ENCODE results near the gene SF3A1. TPM values are rescaled to one million over a fixed set of nuclear protein-coding genes. Genes with fewer than 3 reads are reported as not detected.
A peak's percentile ranks its signal among the peaks of the same experiment; 100 is the strongest.

The SF3A1 gene
- total and polyA plus RNA-seq, 4 donors, result 25.2 to 140 (median 94.5) TPM

- H3K27me3 ChIP-seq (ENCODE audit: control insufficient read depth, insufficient read depth, low read length), result no peaks in the 10 kb centered on the region
- WGBS (ENCODE audit: insufficient coverage), result 80% methylated on average over 8 of the region's 9 CpGs
- peak overlapping the region; percentile 25 for H3K27ac ChIP-seq (ENCODE audit: low read depth, low read length)
- peaks cover 35% of the 10 kb centered on the region for H3K4me1 ChIP-seq (ENCODE audit: control insufficient read depth, insufficient read depth, low read length)
- peaks cover 55% of the 10 kb centered on the region for H3K36me3 ChIP-seq (ENCODE audit: control insufficient read depth, insufficient read depth, low read length)
- DNase-seq (ENCODE audit: low read depth in 4 of 6, low spot score in 6 of 6), result no peak
- H3K9me3 ChIP-seq (ENCODE audit: control insufficient read depth, insufficient read depth, low read length), result no peaks in the 10 kb centered on the region
- H3K4me3 ChIP-seq (ENCODE audit: low read depth, low read length), result no peak overlapping the region
These were observed 54.5 kb downstream of the SF3A1 start for GRCh38 chr22:30301995-30302809.

- 95% methylated on average over 13 of the region's 13 CpGs for WGBS (ENCODE audit: insufficient coverage)
- no peak overlapping the region for H3K27ac ChIP-seq (ENCODE audit: low read depth, low read length)
- peaks cover 81% of the 10 kb centered on the region for H3K36me3 ChIP-seq (ENCODE audit: control insufficient read depth, insufficient read depth, low read length)
- DNase-seq (ENCODE audit: low read depth in 4 of 6, low spot score in 6 of 6), result no peak
- no peak overlapping the region for H3K4me3 ChIP-seq (ENCODE audit: low read depth, low read length)
- H3K27me3 ChIP-seq (ENCODE audit: control insufficient read depth, insufficient read depth, low read length), result no peaks in the 10 kb centered on the region
- H3K9me3 ChIP-seq (ENCODE audit: control insufficient read depth, insufficient read depth, low read length), result no peaks in the 10 kb centered on the region
- peaks cover 18% of the 10 kb centered on the region for H3K4me1 ChIP-seq (ENCODE audit: control insufficient read depth, insufficient read depth, low read length)
These were observed 57.4 kb downstream of the SF3A1 start for GRCh38 chr22:30299322-30299721.

GRCh38 chr22:30297991-30298701 lies 58.5 kb downstream of the SF3A1 start:
- 91% methylated on average over 5 of the region's 9 CpGs for WGBS (ENCODE audit: insufficient coverage)
- no peak overlapping the region for H3K27ac ChIP-seq (ENCODE audit: low read depth, low read length)
- H3K27me3 ChIP-seq (ENCODE audit: control insufficient read depth, insufficient read depth, low read length), result no peaks in the 10 kb centered on the region
- H3K9me3 ChIP-seq (ENCODE audit: control insufficient read depth, insufficient read depth, low read length), result no peaks in the 10 kb centered on the region
- peaks cover 90% of the 10 kb centered on the region for H3K36me3 ChIP-seq (ENCODE audit: control insufficient read depth, insufficient read depth, low read length)
- no peak for DNase-seq (ENCODE audit: low read depth in 4 of 6, low spot score in 6 of 6)
- no peak overlapping the region for H3K4me3 ChIP-seq (ENCODE audit: low read depth, low read length)
- H3K4me1 ChIP-seq (ENCODE audit: control insufficient read depth, insufficient read depth, low read length), result peaks cover 20% of the 10 kb centered on the region

DNA sequence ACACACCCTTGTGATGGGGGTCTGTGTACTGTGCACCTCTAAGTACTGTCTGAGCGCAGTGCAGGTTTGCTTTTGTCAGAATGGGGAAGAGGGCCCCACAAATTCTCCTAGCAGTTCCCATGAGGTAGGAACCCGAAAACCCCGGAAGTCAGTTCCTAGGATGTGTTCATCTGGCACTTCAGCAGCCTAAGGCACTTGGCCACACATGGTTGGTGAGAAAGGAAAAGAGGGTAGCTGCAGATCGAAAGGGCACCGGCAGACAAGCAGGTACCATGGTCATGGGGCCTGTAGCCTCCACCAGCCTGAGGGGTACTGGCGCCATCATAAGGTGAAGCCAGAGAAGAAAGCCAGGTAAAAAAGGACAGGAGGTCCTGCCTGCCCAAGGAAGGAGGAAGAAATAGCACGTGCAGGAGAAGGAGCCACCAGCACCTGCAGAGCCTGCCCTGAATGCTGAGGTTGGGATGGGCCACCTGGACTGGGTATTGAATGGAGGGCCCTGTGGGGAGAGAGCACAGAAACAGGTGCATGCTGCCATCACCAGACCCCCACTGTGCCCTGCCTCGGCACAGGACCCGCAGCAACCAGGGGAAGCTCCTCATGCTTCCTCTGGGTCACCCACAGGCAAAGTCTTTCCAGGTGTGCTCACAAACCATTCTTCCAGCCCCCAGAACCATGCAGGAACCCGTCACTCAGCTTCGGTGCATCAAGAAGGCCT lies 59.3 kb downstream of the SF3A1 start:
- WGBS (ENCODE audit: insufficient coverage), result 92% methylated on average over 9 of the region's 11 CpGs
- peaks cover 91% of the 10 kb centered on the region for H3K36me3 ChIP-seq (ENCODE audit: control insufficient read depth, insufficient read depth, low read length)

DNA sequence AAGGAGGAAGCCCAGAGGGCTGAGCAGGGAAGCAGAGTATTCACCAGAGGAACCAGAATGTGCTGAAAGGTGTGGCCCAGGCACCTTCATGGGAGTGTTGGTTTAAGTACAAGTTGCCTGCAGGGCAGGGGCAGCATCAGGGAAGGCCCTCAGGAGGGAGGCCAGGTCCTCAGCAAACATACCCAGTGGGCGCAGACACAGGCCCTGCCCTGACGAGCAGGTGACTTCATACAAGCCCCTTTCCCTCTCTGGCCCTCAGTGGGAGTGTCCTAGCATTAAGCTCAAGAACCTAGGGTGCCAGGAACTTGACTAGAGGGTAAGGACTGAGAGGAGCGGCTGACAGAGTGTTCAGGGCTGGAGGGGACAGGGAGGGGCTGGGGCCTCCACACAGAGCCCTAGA lies 59.9 kb downstream of the SF3A1 start:
- Histone ChIP-seq H3K9me3 (ENCODE audit: control insufficient read depth, insufficient read depth, low read length) (no peaks in the 10 kb centered on the region), H3K36me3 (ENCODE audit: control insufficient read depth, insufficient read depth, low read length) (peaks cover 91% of the 10 kb centered on the region), H3K4me3 (ENCODE audit: low read depth, low read length) (no peak overlapping the region), H3K4me1 (ENCODE audit: control insufficient read depth, insufficient read depth, low read length) (peaks cover 15% of the 10 kb centered on the region), H3K27me3 (ENCODE audit: control insufficient read depth, insufficient read depth, low read length) (no peaks in the 10 kb centered on the region), H3K27ac (ENCODE audit: low read depth, low read length) (no peak overlapping the region)
- no peak for DNase-seq (ENCODE audit: low read depth in 4 of 6, low spot score in 6 of 6)
- WGBS (ENCODE audit: insufficient coverage), result 86% methylated on average over 1 of the region's 3 CpGs

More for the DNA sequence above, 59.3 kb downstream of the SF3A1 start:
- Histone ChIP-seq H3K4me3 (ENCODE audit: low read depth, low read length) (no peak overlapping the region), H3K27ac (ENCODE audit: low read depth, low read length) (no peak overlapping the region), H3K4me1 (ENCODE audit: control insufficient read depth, insufficient read depth, low read length) (peaks cover 18% of the 10 kb centered on the region), H3K9me3 (ENCODE audit: control insufficient read depth, insufficient read depth, low read length) (no peaks in the 10 kb centered on the region), H3K27me3 (ENCODE audit: control insufficient read depth, insufficient read depth, low read length) (no peaks in the 10 kb centered on the region)
- no peak for DNase-seq (ENCODE audit: low read depth in 4 of 6, low spot score in 6 of 6)

- no peak for DNase-seq (ENCODE audit: low read depth in 4 of 6, low spot score in 6 of 6)
- no peaks in the 10 kb centered on the region for H3K9me3 ChIP-seq (ENCODE audit: control insufficient read depth, insufficient read depth, low read length)
- H3K4me3 ChIP-seq (ENCODE audit: low read depth, low read length), result no peak overlapping the region
- no peaks in the 10 kb centered on the region for H3K27me3 ChIP-seq (ENCODE audit: control insufficient read depth, insufficient read depth, low read length)
- H3K4me1 ChIP-seq (ENCODE audit: control insufficient read depth, insufficient read depth, low read length), result peaks cover 15% of the 10 kb centered on the region
- WGBS (ENCODE audit: insufficient coverage), result 89% methylated on average over 3 of the region's 4 CpGs
- no peak overlapping the region for H3K27ac ChIP-seq (ENCODE audit: low read depth, low read length)
- H3K36me3 ChIP-seq (ENCODE audit: control insufficient read depth, insufficient read depth, low read length), result peaks cover 93% of the 10 kb centered on the region
These were observed 60.4 kb downstream of the SF3A1 start for GRCh38 chr22:30296324-30296723.

- Histone ChIP-seq H3K27ac (ENCODE audit: low read depth, low read length) (no peak overlapping the region), H3K4me1 (ENCODE audit: control insufficient read depth, insufficient read depth, low read length) (peaks cover 19% of the 10 kb centered on the region), H3K9me3 (ENCODE audit: control insufficient read depth, insufficient read depth, low read length) (no peaks in the 10 kb centered on the region), H3K36me3 (ENCODE audit: control insufficient read depth, insufficient read depth, low read length) (peaks cover 93% of the 10 kb centered on the region), H3K4me3 (ENCODE audit: low read depth, low read length) (no peak overlapping the region), H3K27me3 (ENCODE audit: control insufficient read depth, insufficient read depth, low read length) (no peaks in the 10 kb centered on the region)
- WGBS (ENCODE audit: insufficient coverage), result 67% methylated on average over 7 of the region's 7 CpGs
- DNase-seq (ENCODE audit: low read depth in 4 of 6, low spot score in 6 of 6), result no peak
These were observed 61.1 kb downstream of the SF3A1 start for GRCh38 chr22:30295576-30295975.

DNA sequence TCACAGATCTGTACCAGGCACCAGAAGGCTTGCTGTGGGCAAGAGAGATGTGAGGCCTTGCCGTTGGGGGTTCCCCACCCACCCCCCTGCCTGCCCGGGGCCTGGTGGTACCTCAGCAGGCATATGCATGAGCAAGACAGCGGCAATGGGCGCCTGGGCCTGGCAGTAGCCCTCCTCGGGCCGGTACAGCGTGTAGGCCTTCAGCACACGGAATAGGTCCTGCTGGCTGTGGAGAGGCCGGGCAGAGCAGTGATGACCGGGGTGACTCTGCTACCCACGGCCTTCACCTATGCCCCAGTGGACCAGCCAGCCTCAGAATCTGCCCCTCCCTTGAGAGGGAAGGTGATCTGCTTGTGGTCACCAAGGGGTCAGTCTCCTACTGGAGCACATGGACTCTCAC lies 61.9 kb downstream of the SF3A1 start:
- no peak overlapping the region for H3K27ac ChIP-seq (ENCODE audit: low read depth, low read length)
- H3K9me3 ChIP-seq (ENCODE audit: control insufficient read depth, insufficient read depth, low read length), result no peaks in the 10 kb centered on the region
- no peak for DNase-seq (ENCODE audit: low read depth in 4 of 6, low spot score in 6 of 6)
- H3K4me3 ChIP-seq (ENCODE audit: low read depth, low read length), result no peak overlapping the region
- WGBS (ENCODE audit: insufficient coverage), result 94% methylated on average over 9 of the region's 11 CpGs
- peaks cover 26% of the 10 kb centered on the region for H3K4me1 ChIP-seq (ENCODE audit: control insufficient read depth, insufficient read depth, low read length)
- no peaks in the 10 kb centered on the region for H3K27me3 ChIP-seq (ENCODE audit: control insufficient read depth, insufficient read depth, low read length)
- H3K36me3 ChIP-seq (ENCODE audit: control insufficient read depth, insufficient read depth, low read length), result peaks cover 86% of the 10 kb centered on the region

DNA sequence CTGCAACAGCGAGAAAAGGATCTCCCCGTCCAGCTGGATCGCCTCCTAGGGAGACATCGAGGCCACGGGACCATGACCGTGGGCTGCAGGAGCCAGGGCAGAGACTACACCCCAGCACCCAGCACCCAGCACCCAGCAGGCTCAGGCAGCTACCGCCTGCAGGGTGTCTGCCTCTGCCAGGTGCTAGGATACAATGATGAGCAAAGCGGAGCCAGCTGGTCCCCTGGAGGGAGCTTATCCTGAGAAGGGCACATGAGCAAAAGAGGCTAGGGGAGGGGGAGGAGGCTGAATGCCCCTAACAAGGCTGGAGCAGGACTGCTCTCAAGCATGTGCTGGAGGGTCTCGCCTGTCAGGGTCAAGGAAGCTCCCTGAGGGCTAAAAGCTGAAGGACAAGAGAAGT lies 62.6 kb downstream of the SF3A1 start:
- peaks cover 30% of the 10 kb centered on the region for H3K4me1 ChIP-seq (ENCODE audit: control insufficient read depth, insufficient read depth, low read length)
- H3K27ac ChIP-seq (ENCODE audit: low read depth, low read length), result no peak overlapping the region
- H3K27me3 ChIP-seq (ENCODE audit: control insufficient read depth, insufficient read depth, low read length), result no peaks in the 10 kb centered on the region
- 90% methylated on average over 8 of the region's 9 CpGs for WGBS (ENCODE audit: insufficient coverage)
- no peak overlapping the region for H3K4me3 ChIP-seq (ENCODE audit: low read depth, low read length)
- peaks cover 79% of the 10 kb centered on the region for H3K36me3 ChIP-seq (ENCODE audit: control insufficient read depth, insufficient read depth, low read length)
- no peaks in the 10 kb centered on the region for H3K9me3 ChIP-seq (ENCODE audit: control insufficient read depth, insufficient read depth, low read length)
- no peak for DNase-seq (ENCODE audit: low read depth in 4 of 6, low spot score in 6 of 6)
